Transverse colon (tissue), 4 donors: Measurements from ENCODE around the gene MGAT5. TPM values are rescaled to one million over a fixed set of nuclear protein-coding genes. Genes with fewer than 3 reads are reported as not detected.
A peak's percentile ranks its signal among the peaks of the same experiment; 100 is the strongest.

Experiments
- DNase-seq: peaks from one replicate; pipeline ENCODE4 v3.0.0-alpha.2; 2019
- H3K27ac ChIP-seq, 4 donors: fragments of 200-600 bp; sonication (generic); 2 replicates each; pipeline ENCODE4 v1.5.1; 2016 to 2018; ENCODE audit warnings: inconsistent platforms in 4 of 4
- H3K27me3 ChIP-seq: fragments of 200-600 bp; sonication (generic); 2 replicates; pipeline ENCODE4 v1.5.1; 2017; ENCODE audit warnings: inconsistent platforms
- H3K36me3 ChIP-seq, 4 donors: fragments of 200-600 bp; sonication (generic); 2 replicates each; pipeline ENCODE4 v1.5.1; 2017 to 2019; ENCODE audit warnings: inconsistent platforms in 4 of 4
- H3K4me1 ChIP-seq, 4 donors: fragments of 200-600 bp; sonication (generic); 2 replicates each; pipeline ENCODE4 v1.5.1; 2017 to 2020; ENCODE audit warnings: inconsistent platforms in 4 of 4
- H3K4me3 ChIP-seq, 4 donors: fragments of 200-600 bp; sonication (generic); 1 replicate in 1 of 4; 2 replicates in 3 of 4; pipeline versions ENCODE4 v1.5.1 to v1.6.1; 2017 to 2019; ENCODE audit warnings: inconsistent platforms in 4 of 4
- H3K9me3 ChIP-seq, 2 donors: fragments of 200-600 bp; sonication (generic); 2 replicates each; pipeline ENCODE4 v1.5.1; 2017 to 2019; ENCODE audit warnings: inconsistent platforms in 2 of 2
- CTCF ChIP-seq, 5 experiments: fragments of 200-600 bp in 3 of 5; fragments of 450-650 bp in 2 of 5; sonication (generic) in 3 of 5; IDR thresholded peaks; 1 replicate in 2 of 5; 2 replicates in 3 of 5; pipeline ENCODE4 v1.5.1; 2016 to 2017; ENCODE audit warnings: antibody characterized with exemption in 5 of 5, inconsistent platforms in 3 of 5, mild to moderate bottlenecking in 2 of 5, moderate library complexity in 1 of 5
- EP300 ChIP-seq: sonication (generic); formaldehyde crosslinking; IDR thresholded peaks from one replicate; pipeline ENCODE4 v1.6.1; 2017; ENCODE audit warnings: antibody characterized with exemption, low read depth
- POLR2A ChIP-seq: fragments of 450-650 bp; IDR thresholded peaks from one replicate; pipeline ENCODE4 v1.6.1; 2016; ENCODE audit warnings: antibody characterized with exemption, mild to moderate bottlenecking, moderate library complexity
- POLR2AphosphoS5 ChIP-seq, 3 donors: sonication (generic); formaldehyde crosslinking; IDR thresholded peaks; one replicate each; pipeline ENCODE4 v1.6.1; 2016; ENCODE audit warnings: antibody characterized with exemption in 3 of 3
- WGBS, 2 donors: methylation state at CpG; one replicate each; pipeline ENCODE4 v1.1.5; 2018; ENCODE audit warnings: low coverage in 1 of 2; 5-methylcytosine and 5-hydroxymethylcytosine counted together
- in situ Hi-C, 4 donors: fragments of 200-750 bp; cut with MboI; loops; one replicate each; pipeline versions ENCODE4 v1.15.0 to v1.15.1; 2017; ENCODE audit warnings: low sequenced_read_pairs in 3 of 4, low pct_ligation_motif_present in 1 of 4, low pct_unique_long_range_greater_than_20kb in 1 of 4
- intact Hi-C: fragments of 100-400 bp; cut with DNase I; formaldehyde crosslinking; loops from one replicate; pipeline ENCODE4 v1.15.1; 2023; ENCODE audit warnings: low total_unique reads
- total RNA-seq, 4 donors: library from RNA; depleted of rRNA; stranded (reverse); fragments of >200 nt; gene quantifications; one replicate each; pipeline ENCODE4 v1.1.0, GENCODE V29; 2016

MGAT5 gene
- total RNA-seq, 4 donors from 2014 or later: 23.6 to 67.6 (median 55.2) TPM

- Histone ChIP-seq H3K27me3 (no peaks in the 10 kb centered on the region), H3K36me3 (no peaks in the 10 kb centered on the region), H3K4me3 (no peak overlapping the region), H3K27ac (no peak overlapping the region), H3K9me3 (no peaks in the 10 kb centered on the region), H3K4me1 (peaks cover 6 to 22% (median 9%) of the 10 kb centered on the region in 4 donors)
- in situ Hi-C loops (no loop called here), intact Hi-C loops (no loop called here)
- TF ChIP-seq POLR2A (no peak), POLR2AphosphoS5 (IDR thresholded peaks at IDR 0.05) (no peak), EP300 (no peak), CTCF (IDR thresholded peaks at IDR 0.05) (no peak)
- no peak for DNase-seq
- WGBS, 2 donors: 46 to 50% methylated on average over 2 of the region's 2 CpGs
These were observed 36.5 kb upstream of the MGAT5 start for GRCh38 chr2:134217351-134217750.

GRCh38 chr2:134217924-134218323 is 35.9 kb upstream of the MGAT5 start:
- Histone ChIP-seq H3K27ac (peak overlapping the region in 1 of 4 donors; percentile 48), H3K4me1 (peaks cover 6 to 22% (median 9%) of the 10 kb centered on the region in 4 donors), H3K9me3 (no peaks in the 10 kb centered on the region), H3K36me3 (no peaks in the 10 kb centered on the region), H3K27me3 (no peaks in the 10 kb centered on the region), H3K4me3 (no peak overlapping the region)
- intact Hi-C loops (no loop called here), in situ Hi-C loops (no loop called here)
- no peak for DNase-seq
- WGBS, 2 donors: 60 to 79% methylated on average over 1 of the region's 1 CpG
- TF ChIP-seq EP300: no peak

GRCh38 chr2:134218414-134218813 is 35.5 kb upstream of the MGAT5 start:
- Histone ChIP-seq H3K4me3 (no peak overlapping the region), H3K27me3 (no peaks in the 10 kb centered on the region), H3K4me1 (peaks cover 6 to 22% (median 9%) of the 10 kb centered on the region in 4 donors), H3K36me3 (no peaks in the 10 kb centered on the region), H3K27ac (peak overlapping the region in 2 of 4 donors; percentile 44 to 48), H3K9me3 (no peaks in the 10 kb centered on the region)
- intact Hi-C loops (no loop called here), in situ Hi-C loops (no loop called here)
- TF ChIP-seq POLR2AphosphoS5 (IDR thresholded peaks at IDR 0.05) (no peak), CTCF (IDR thresholded peaks at IDR 0.05) (no peak), POLR2A (no peak), EP300 (no peak)
- no peak for DNase-seq
- WGBS, 2 donors: 83% methylated on average over 3 of the region's 3 CpGs; no CpG with 5 or more reads in 1 of the 2 donors

GRCh38 chr2:134218930-134219658 is 34.8 kb upstream of the MGAT5 start:
- Histone ChIP-seq H3K27me3 (no peaks in the 10 kb centered on the region), H3K4me1 (peaks cover 6 to 22% (median 9%) of the 10 kb centered on the region in 4 donors), H3K27ac (peak overlapping the region; percentile 27 to 48 (median 37)), H3K9me3 (no peaks in the 10 kb centered on the region), H3K4me3 (no peak overlapping the region), H3K36me3 (no peaks in the 10 kb centered on the region)
- DNase-seq: peak; percentile 45
- TF ChIP-seq EP300: no peak
- TF ChIP-seq POLR2AphosphoS5 (IDR thresholded peaks at IDR 0.05): no peak
- TF ChIP-seq POLR2A: no peak
- no peak for TF ChIP-seq CTCF (IDR thresholded peaks at IDR 0.05)
- WGBS, 2 donors: 54 to 79% methylated on average over 6 to 9 of the region's 9 CpGs
- intact Hi-C loops: no loop called here
- in situ Hi-C loops: no loop called here
